GM18519 (cell line): ENCODE data around the gene PAQR7.
"Not testable (repeated sequence)": the region's sequence is repeated elsewhere in the genome, so short reads cannot be mapped to it uniquely, and the experiment has no call there.

ENCODE experiments used
- ATAC-seq: cut with Tn5 transposase; IDR thresholded peaks from one replicate; pipeline ENCODE4 v1.9.1; 2021; ENCODE audit warnings: mild to moderate bottlenecking, moderate library complexity; ENCODE audit not compliant: unreplicated experiment, low FRiP score

PAQR7 gene

DNA sequence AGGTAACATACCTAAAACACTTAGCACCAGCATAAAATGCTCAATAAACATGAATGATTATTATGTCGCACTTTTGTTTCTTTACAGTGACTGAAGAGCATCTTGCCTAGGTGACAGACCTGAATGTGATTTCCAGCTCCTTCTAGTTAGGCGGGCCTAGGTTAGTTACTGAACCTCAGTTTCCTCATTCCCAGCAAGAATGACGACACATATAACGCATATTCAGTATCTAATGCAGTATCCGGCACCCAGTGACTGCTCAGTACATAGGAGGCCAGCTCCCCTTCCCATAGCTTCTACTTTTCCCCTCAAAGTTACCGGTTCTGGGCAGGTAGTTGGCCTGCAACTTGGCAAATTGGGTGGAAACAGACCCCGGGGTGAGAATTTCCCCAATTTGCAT is 17.0 kb downstream of the PAQR7 start:
- ATAC-seq = no peak

DNA sequence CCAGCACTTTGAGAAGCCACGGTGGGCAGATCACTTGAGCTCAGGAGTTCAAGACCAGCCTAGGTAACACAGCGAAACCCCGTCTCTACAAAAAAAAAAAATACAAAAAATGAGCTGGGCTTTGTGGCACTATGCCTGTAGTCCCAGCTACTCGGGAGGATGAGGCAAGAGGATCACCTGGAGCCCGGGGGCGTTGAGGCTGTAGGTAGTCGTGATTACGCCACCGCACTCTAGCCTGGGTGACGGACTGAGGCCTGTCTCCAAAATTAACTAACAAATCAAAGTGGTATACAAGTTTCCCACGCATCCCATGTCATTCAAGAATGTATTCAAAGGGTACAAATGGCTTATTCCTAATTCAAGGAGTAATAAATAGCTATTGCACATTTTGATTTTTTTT is 18.7 kb downstream of the PAQR7 start:
- ATAC-seq = no peak

DNA sequence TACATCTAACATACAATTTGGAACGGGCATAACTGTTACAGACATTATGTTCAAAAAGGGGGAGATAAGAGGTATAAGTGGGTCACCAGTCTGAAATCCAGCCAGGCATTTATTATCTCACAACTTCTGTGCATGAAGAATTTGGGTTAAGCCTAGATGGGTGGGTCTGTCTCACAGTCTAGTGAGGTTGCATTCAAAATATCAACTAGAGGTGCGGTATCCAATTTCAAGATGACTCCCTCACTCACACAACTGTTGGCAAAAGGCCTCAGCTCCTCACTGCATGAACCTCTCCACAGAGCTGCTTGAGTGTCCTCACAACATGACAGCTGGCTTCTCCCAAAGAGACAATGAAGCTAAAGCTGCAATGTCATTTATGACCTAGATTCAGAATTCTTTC is 21.0 kb downstream of the PAQR7 start:
- no peak for ATAC-seq

DNA sequence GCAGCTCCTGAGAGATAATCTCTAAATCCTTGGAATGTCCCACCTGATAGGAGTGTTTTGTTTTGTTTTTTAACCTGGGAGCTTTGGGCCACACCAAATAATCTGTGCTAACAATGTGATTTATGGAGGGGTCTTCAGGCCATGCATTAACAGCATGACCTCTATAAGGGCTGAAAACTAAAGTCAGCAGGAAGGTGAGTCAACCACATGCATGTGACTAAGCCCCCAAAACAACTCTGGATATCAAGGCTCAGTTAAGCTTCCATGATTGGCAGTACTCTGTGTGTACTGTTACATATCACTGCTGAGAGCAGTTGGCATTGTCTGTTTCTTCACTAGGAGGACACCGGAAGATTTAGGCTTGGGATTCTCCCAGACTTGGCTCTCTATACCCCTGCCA is 27.0 kb downstream of the PAQR7 start:
- ATAC-seq = no peak

DNA sequence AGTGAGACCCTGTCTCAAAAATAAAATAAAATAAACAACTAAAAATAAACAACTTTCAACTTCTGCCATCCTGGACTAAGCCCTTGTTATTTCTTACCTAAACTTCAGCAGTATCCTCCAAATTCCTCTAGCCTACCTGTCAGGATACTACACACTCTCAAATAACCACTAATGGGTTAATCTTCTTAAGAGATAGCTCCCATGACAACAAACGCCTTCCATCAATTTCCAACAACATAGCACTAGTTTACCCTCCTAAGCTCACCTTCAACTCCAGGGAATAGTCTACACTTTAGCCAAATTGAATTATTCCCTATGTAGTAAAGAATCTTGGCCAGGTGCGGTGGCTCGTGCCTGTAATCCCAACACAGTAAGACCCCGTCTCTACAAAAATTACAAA is 27.6 kb downstream of the PAQR7 start:
- ATAC-seq = no peak

DNA sequence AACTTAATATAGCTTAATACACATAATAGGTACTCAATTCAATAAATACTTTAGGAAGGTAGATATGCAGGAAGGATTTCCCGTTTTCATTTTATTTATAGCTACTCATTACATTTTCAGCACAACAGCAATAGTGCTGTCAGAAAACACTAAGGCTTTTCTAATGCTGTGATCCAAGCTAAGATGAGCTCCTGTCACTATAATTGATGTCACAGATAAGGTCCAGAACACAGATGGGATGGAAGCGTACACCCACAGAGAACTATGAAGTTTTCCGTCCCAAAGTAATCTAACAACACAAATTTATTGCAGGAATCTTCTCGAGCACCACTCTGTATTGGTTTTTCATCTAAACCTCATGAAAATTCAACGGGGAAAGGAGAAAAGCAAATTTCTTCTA is 29.8 kb downstream of the PAQR7 start:
- ATAC-seq = no peak

DNA sequence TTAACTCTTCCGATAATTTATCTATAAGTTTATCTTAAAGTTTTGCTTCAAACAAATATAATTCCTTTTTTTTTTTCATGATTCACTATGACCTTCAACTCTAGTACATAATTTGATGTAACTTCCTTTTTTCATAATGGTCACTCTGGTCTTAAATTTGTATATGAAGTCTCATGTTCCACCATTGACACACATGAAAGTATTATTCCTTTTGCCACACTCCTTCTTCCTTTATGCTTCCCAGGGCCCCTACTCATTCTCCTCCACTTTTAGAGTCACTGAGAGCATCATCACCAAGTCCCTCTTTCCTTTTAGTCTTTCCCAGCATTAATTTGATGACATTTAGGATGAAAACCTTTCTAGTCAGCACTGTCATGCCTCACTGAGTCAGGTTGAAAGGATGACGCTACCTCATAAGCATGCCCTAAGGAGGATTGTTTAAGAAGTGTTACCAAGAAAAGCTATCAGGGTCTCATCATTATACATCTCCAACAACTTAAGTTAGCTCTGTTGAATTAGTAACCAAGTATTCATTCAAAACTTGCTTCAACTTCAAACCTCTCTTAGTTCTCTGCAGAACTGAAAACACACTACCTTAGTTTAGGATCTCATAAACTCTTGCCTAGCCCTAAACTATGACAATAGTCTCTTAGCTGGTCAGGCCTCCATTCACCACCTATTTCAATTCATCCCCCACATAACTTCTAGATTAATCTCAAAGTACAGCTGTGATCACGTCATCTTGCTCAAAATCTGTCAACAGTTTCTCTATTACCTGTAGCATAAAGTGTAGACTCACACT is 30.8 kb downstream of the PAQR7 start:
- ATAC-seq = no peak

DNA sequence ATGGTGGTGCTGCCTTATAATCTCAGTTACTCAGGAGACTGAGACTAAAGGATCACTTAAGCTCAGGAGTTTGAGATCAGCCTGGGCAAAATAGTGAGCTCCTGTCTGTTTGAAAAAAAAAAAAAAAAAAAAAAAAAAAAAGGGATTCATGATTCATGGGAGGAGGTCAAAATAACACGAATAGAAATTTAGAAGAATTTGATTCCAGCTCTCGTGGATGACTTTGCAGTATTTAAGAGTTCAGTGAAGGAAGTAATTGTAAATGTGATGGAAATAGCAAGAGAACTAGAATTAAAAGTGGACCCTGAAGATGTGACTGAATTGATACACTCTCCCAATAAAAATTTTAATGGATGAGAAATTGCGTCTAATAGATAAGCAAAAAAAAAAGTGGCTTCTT is 32.0 kb downstream of the PAQR7 start:
- ATAC-seq = no peak

DNA sequence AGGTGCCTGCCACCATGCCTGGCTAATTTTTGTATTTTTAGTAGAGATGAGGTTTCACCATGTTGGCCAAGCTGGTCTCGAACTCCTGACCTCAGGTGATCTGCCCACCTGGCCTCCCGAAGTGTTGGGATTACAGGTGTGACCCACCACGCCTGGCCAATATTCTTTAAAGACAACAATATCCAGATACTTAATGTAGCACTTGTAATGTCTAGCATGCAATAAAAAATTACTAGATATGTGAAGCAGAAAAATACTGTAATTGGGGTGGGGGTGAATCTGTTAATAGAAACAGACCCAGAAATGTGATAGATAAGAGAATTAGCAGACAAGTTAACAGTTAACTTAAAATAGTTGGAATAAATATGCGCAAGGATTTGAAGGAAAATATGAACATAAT is 35.7 kb downstream of the PAQR7 start:
- ATAC-seq = not testable (repeated sequence)

DNA sequence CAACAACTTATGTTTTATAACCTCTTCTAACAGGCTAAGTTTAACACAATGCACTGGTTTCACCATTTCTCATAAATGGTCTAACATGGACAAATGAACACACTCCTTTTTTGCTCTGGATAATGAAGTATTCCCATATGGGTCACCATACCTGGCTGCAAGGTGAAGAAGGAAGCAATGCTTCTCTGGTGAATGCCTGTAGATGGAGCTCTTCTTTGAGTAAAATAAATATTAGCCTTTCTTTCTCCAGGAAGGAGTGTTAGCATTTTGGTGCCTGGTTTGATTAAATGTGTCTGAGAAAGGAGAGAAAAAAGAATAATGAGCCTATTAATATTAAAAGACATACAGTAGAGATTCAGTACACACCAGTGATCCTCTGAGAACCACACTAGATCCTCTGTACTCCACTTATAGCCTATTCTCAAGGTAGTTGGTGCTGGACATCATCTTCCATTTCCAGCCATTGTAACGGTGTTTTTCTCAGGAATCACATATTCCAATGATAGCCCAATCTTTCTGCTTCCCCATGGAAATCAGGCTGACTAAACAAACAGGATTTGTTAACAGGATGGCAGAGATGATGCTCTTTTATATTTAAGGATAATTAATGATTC is 38.1 kb downstream of the PAQR7 start:
- ATAC-seq = no peak

DNA sequence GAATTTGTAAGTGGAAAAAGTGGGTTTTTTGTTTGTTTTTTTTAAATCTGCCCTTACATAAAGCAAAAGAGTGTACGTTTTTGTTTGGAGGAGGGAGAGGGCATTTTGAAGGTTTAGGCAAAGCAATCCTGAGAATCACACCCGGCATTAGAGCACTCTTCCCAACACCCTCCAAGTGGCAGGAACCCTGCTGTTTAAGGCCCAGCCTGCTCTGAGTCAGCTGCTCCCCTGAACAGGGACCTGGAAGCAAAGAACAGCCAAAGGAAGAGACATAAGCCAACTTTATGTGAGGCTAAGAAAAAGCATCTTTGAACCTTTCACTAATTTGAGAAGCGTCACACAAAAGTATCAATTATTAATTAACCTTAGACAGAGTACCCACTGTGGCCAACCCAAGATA is 38.8 kb downstream of the PAQR7 start:
- no peak for ATAC-seq

DNA sequence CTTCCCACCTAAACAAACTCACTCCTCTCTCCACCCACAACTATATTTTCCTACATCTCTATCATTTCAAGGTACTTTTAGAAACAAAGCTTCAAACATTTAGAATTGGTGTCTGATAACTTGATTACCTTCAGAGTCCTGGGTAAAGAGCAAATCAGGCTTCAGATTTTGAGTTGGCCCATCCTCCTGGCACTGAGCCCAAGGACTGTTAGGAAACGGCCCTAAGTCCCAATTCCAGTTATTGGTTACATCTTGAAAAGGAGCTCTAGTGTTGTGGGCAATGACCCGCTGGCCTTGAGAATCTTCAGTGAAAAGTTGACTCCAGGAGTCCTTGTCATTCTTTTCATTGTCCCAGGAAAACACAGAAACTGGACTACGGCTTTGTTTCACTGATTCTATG is 40.6 kb downstream of the PAQR7 start:
- no peak for ATAC-seq

DNA sequence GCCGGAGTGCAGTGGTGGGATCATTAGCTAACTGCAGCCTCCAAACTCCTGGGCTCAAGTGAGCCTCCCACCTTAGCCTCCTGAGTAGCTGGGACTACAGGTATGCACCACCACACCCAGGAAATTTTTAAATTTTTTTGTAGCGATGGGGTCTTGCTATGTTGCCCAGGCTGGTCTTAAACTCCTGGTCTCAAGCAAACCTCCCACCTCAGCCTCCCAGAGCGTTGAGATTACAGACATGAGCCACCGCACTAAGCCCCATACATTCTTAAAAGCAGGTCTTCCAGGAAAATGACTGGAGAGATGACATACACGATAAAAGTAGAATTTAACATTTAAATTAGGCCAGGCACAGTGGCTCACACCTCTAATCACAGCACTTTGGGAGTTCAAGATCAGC is 42.4 kb downstream of the PAQR7 start:
- no peak for ATAC-seq

DNA sequence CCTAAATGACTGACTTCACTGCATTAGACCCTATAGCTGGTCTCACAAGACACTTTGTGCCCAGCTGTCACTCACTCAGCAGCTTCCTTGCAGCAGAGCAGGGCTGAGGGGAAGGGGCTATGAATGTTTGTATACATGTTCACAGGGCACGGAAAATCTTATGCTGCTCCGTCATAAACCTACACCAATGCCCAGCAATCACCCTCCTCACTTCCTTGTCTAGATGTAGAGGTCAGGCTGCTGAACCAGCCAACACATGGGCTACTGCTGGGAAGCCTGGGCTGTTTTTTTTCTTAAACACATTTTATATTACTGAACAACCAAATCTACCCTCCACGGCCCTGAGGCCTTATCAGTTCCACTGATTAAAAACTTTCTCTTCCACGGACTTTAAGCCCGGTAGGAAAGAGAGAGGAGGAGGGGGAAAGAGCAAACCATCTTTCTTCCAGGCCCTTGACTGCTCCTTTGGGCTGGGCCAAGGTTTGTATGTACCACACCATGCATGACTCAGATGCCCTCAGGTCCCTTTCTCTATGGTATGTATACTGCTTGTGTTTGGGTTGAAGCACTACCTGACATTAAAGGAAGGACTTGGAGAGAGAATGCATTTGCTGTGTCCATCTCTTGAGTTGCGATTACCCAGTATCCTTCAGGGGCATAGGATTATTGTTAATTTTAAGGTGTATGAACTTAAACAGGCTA is 43.0 kb downstream of the PAQR7 start:
- ATAC-seq = no peak

DNA sequence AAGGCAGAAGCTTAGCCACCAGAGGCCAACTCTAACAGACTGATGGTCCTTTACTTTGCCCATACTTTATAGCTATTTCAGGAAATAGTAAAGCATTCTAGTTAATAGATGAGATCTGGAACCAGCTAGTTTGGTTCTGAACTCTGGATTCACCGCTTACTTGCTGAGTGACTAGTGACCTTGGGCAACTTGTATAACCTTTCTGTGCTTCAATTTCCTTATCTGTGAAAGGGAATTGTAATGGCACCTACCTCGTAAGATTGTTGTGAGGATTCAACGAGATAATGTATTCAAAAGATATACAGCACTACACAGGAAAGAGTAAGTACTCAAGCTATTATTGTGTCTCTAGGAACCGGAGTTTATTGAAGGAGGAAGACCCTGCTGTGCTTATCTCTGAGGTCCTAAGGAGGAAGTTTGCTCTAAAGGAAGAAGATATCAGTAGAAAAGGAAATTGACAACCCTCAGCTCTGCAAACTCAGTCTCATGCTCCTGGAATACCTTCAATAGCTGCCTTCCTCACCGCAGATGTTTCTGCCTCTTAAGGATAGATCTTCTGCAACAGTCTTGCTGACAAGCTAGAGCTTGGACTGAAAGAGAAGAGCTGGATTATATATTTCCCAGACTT is 43.8 kb downstream of the PAQR7 start:
- no peak for ATAC-seq

DNA sequence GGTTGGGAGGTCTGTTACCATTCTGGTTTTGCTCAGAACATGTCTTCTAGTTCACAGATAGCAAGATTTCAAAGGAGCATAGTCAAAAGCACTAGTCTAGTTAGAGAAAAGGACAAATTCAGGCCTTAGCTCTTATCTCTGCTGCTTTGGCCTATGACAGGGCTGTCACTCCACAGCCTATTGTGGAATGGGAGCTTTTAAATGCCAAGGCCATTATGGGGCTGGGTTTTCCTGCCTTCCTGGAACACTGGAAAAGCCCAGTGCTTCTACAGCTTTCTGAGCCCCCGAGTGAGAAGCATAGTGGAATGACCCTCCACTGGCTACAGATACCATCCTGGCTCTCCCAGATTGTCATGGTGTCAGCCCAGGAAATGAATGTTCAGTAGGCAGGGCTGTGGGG is 46.5 kb downstream of the PAQR7 start:
- ATAC-seq = no peak

DNA sequence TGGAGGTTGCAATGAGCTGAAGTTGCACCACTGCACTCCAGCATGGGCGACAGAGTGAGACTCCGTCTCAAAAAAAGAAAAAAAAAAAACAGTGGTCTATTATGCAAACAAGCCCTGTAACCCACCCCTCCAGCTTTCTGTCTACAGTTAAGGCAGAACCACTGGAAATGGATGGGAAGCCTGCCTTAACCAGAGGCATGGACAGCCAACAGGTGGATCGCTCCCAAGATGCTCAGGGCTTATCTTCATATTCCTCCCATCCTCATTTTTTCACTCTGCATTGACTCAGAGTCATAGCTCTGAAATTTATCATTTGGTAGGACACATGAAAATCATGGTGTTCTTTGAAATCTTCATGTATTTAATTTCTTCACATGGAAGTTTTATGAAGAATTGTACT is 47.0 kb downstream of the PAQR7 start:
- no peak for ATAC-seq

DNA sequence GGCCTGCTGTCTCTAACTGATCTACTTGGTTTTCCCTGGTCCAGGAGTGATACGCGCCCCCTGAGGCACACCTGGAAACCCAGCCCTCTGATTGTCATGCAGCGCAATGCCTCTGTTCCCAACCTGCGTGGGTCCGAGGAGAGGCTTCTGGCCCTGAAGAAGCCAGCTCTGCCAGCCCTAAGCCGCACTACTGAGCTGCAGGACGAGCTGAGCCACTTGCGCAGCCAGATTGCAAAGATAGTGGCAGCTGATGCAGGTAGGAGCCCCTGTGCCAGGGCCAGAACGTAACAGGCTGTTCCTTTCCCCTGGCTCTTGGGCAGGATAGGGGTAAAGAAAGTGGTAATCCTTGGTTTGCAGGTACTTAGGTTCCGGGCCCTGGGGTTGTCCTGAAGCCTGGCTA is 48.9 kb downstream of the PAQR7 start:
- ATAC-seq = no peak

DNA sequence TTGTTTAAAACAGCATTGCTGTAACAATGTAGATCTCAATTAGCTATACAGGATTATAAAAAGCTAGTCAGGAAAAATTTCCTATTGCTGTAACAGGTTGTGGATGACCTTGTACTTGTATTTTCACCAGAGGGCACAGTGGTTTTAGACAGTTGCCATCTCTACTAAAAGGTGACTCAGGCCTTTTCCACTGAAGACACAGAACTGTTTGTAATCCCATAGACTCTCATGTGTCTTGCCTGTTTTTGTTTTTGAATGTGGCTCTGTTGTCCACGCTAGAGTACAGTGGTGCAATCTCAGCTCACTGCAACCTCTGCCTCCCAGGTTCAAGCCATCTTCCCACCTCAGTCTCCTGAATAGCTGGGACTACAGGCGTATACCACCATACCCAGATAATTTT is 49.9 kb downstream of the PAQR7 start:
- ATAC-seq = no peak

DNA sequence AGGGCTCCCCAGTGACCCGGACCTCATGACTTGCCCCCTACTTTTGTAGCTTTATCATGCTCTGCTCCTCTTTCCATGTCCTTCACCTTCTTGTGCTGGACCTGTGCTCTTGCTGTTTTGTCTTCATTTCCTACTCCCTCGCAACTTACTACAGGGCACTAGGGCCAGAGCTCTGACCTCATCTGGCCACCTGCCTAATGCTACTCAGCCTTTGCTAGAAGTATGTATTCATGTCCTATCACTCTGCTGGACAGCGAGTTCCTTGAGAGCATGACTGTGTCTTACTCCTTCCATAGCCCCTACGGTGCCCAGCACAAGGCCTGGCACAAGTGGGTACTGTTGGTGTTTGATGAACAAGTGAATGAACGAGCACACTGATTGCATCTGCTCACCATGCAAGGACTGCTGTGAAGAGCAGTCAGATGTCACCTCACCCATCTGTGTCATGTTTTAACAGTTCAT is 53.8 kb downstream of the PAQR7 start:
- ATAC-seq = no peak

DNA sequence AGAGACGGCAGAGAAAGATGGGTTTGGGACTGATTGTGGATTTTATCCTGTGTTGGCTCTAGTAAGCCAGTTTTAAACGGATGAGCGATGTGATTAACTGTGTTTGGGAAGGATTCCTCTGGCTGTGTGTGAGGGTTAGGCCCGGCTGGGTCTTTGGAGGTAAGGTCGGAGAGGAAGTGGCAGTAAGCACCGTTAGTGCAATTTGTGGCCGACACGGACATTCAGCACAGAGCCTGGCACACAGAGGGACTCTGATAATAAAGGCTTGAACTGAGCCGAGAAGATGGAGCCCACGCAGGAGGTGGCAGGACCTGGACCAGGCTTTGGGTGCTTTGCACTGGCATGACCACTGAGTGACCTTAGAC is 54.4 kb downstream of the PAQR7 start:
- no peak for ATAC-seq
